NCI-H510A (cell line): ENCODE results near the gene TBCB.
"Not testable (repeated sequence)": the region's sequence is repeated elsewhere in the genome, so short reads cannot be mapped to it uniquely, and the experiment has no call there.

Experiments used
- DNase-seq: peaks from one replicate; lab custom pipeline; 2025; lab: John Stamatoyannopoulos, UW

The TBCB gene

GRCh38 chr19:36101550-36102327, 13.5 kb upstream of the TBCB start:
- no peak for DNase-seq

GRCh38 chr19:36103040-36103626, 12.1 kb upstream of the TBCB start:
- no peak for DNase-seq

GRCh38 chr19:36103842-36104552, 11.3 kb upstream of the TBCB start:
- DNase-seq, result no peak

- no peak for DNase-seq
These were observed 8.8 kb upstream of the TBCB start for GRCh38 chr19:36106441-36106840.

- DNase-seq, result no peak
These were observed 8.3 kb upstream of the TBCB start for GRCh38 chr19:36106991-36107390.

- no peak for DNase-seq
These were observed 6.6 kb upstream of the TBCB start for GRCh38 chr19:36108684-36109083.

- DNase-seq, result no peak
These were observed 4.6 kb upstream of the TBCB start, which contains the start of gene OVOL3 for GRCh38 chr19:36110487-36111199. Gene OVOL3, plus strand, starts transcription at chr19:36111143. Its CDS starts 60 bp downstream, at chr19:36111203.

GRCh38 chr19:36111200-36111539, 4.1 kb upstream of the TBCB start:
- DNase-seq, result no peak

- no peak for DNase-seq
These were observed 2.6 kb upstream of the TBCB start for GRCh38 chr19:36112678-36113077.

GRCh38 chr19:36113425-36113824, 1.8 kb upstream of the TBCB start:
- no peak for DNase-seq

GRCh38 chr19:36113894-36114720, 1.2 kb upstream of the TBCB start:
- peak; percentile 50 for DNase-seq

GRCh38 chr19:36114721-36115452, 381 bp upstream of the TBCB start, which contains the start of gene POLR2I:
Gene POLR2I, minus strand, starts transcription at chr19:36114875. Its CDS starts 19 bp downstream, at chr19:36114856.
- peak; percentile 98 for DNase-seq

- no peak for DNase-seq
These were observed 1.0 kb downstream of the TBCB start for GRCh38 chr19:36116344-36116637.

- DNase-seq, result no peak
These were observed 5.1 kb downstream of the TBCB start for GRCh38 chr19:36120092-36120983.

GRCh38 chr19:36120984-36121358, 5.7 kb downstream of the TBCB start:
- no peak for DNase-seq

GRCh38 chr19:36121486-36122124, 6.3 kb downstream of the TBCB start:
- DNase-seq, result no peak

- no peak for DNase-seq
These were observed 10.3 kb downstream of the TBCB start for GRCh38 chr19:36125557-36125956.

GRCh38 chr19:36128392-36128736, 13.1 kb downstream of the TBCB start:
- no peak for DNase-seq

GRCh38 chr19:36131221-36131620, 16.0 kb downstream of the TBCB start:
- not testable (repeated sequence) for DNase-seq

- not testable (repeated sequence) for DNase-seq
These were observed 19.6 kb downstream of the TBCB start for GRCh38 chr19:36134867-36135266.
